Measurements from ENCODE around the gene CLDN6. TPM values are rescaled to one million over a fixed set of nuclear protein-coding genes. Genes with fewer than 3 reads are reported as not detected.

Gene CLDN6
- total RNA-seq, 1 experiment from 2014 or later = 2.7 TPM

DNA sequence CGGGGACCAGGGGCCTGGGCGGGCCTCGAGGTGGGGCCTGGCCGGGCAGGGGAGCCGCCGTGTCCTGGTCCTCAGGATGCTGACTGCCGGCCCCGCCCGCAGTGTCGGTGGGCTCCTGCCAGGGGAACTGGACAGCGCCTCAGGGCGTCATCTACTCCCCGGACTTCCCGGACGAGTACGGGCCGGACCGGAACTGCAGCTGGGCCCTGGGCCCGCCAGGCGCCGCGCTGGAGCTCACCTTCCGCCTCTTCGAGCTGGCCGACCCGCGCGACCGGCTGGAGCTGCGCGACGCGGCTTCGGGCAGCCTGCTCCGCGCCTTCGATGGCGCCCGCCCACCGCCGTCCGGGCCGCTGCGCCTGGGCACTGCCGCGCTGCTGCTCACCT is 51.2 kb downstream of the CLDN6 start:
- no peak for DNase-seq (ENCODE audit: low spot score)
- in situ Hi-C loops (cut with HindIII; ENCODE audit: low sequenced_read_pairs) = no loop called here

DNA sequence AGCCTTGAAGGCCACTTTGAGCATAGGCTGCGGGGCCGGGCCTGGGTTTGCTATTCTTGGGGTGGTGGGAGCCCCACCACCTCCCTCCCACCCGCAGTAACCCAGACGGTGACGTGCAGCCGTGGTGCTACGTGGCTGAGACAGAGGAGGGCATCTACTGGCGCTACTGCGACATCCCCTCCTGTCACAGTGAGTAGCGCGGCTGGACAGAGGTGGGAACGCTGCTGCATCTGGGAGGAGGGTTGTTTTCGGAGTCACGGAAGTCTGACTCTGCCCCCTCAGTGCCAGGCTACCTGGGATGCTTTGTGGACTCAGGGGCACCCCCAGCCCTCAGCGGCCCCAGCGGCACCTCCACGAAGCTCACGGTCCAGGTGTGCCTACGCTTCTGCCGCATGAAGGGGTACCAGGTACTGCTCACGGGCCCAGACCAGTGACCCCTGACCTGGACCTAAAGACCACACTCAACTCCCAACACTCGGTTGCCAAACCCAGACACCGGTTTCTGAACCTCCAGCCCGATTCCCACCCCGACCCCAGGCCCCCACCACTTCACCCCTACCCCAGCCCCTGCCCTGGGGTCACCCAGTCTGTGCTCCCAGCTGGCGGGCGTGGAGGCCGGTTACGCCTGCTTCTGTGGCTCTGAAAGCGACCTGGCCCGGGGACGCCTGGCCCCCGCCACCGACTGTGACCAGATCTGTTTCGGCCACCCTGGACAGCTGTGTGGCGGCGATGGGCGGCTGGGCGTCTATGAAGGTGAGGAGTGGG is 51.8 kb downstream of the CLDN6 start:
- in situ Hi-C loops (cut with HindIII; ENCODE audit: low sequenced_read_pairs) = no loop called here

More for the DNA sequence above, 51.8 kb downstream of the CLDN6 start:
- no peak for DNase-seq (ENCODE audit: low spot score)

Other genes starting within 250 kb of the CLDN6 start
- 178 and 250 TPM in 2 replicates for gene ELOB, start 240.9 kb downstream of the CLDN6 start, total RNA-seq (2014; rRNA removed; shearing (Covaris generic))
- 0.07 and 10.6 TPM in 2 replicates for gene PRSS33, start 230.6 kb downstream of the CLDN6 start, total RNA-seq (2014; rRNA removed; shearing (Covaris generic))
- not detected in 2 replicates for gene PRSS41, start 219.7 kb downstream of the CLDN6 start, total RNA-seq (2014; rRNA removed; shearing (Covaris generic))
- not detected in 2 replicates for gene PRSS21, start 200.9 kb downstream of the CLDN6 start, total RNA-seq (2014; rRNA removed; shearing (Covaris generic))
- gene ZG16B, start 187.9 kb downstream of the CLDN6 start, total RNA-seq (2014; rRNA removed; shearing (Covaris generic)) = not detected in 2 replicates
- not detected in 2 replicates for gene PRSS22, start 160.0 kb downstream of the CLDN6 start, total RNA-seq (2014; rRNA removed; shearing (Covaris generic))
- 91.6 and 137 TPM in 2 replicates for gene FLYWCH2, start 135.0 kb downstream of the CLDN6 start, total RNA-seq (2014; rRNA removed; shearing (Covaris generic))
- 51.8 and 52.7 TPM in 2 replicates for gene FLYWCH1, start 106.3 kb downstream of the CLDN6 start, total RNA-seq (2014; rRNA removed; shearing (Covaris generic))
- gene KREMEN2, start 53.9 kb downstream of the CLDN6 start, total RNA-seq (2014; rRNA removed; shearing (Covaris generic)) = 64.8 and 80.7 TPM in 2 replicates
- 29.0 and 43.4 TPM in 2 replicates for gene PAQR4, start 48.8 kb downstream of the CLDN6 start, total RNA-seq (2014; rRNA removed; shearing (Covaris generic))
- 9.3 and 19.0 TPM in 2 replicates for gene PKMYT1, start 37.7 kb downstream of the CLDN6 start, total RNA-seq (2014; rRNA removed; shearing (Covaris generic))
- not detected in 2 replicates for gene CLDN9, start 5.3 kb downstream of the CLDN6 start, total RNA-seq (2014; rRNA removed; shearing (Covaris generic))
- 128 and 129 TPM in 2 replicates for gene TNFRSF12A, start 2.2 kb upstream of the CLDN6 start, total RNA-seq (2014; rRNA removed; shearing (Covaris generic))
- 55.9 and 59.3 TPM in 2 replicates for gene HCFC1R1, start 5.8 kb upstream of the CLDN6 start, total RNA-seq (2014; rRNA removed; shearing (Covaris generic))
- 106 and 120 TPM in 2 replicates for gene THOC6, start 5.9 kb upstream of the CLDN6 start, total RNA-seq (2014; rRNA removed; shearing (Covaris generic))
- gene BICDL2, start 18.8 kb upstream of the CLDN6 start, total RNA-seq (2014; rRNA removed; shearing (Covaris generic)) = 1.1 and 1.2 TPM in 2 replicates
- 0.95 and 2.9 TPM in 2 replicates for gene MMP25, start 28.4 kb upstream of the CLDN6 start, total RNA-seq (2014; rRNA removed; shearing (Covaris generic))
- gene IL32, start 47.5 kb upstream of the CLDN6 start, total RNA-seq (2014; rRNA removed; shearing (Covaris generic)) = 17.4 and 22.8 TPM in 2 replicates
- 11.2 and 17.3 TPM in 2 replicates for gene ZSCAN10, start 81.1 kb upstream of the CLDN6 start, total RNA-seq (2014; rRNA removed; shearing (Covaris generic))
- 21.3 and 27.6 TPM in 2 replicates for gene ZNF205, start 94.4 kb upstream of the CLDN6 start, total RNA-seq (2014; rRNA removed; shearing (Covaris generic))
- gene ZNF213, start 116.8 kb upstream of the CLDN6 start, total RNA-seq (2014; rRNA removed; shearing (Covaris generic)) = 0.31 and 0.61 TPM in 2 replicates
- not detected in 2 replicates for gene OR1F1, start 170.0 kb upstream of the CLDN6 start, total RNA-seq (2014; rRNA removed; shearing (Covaris generic))
- gene ZNF200, start 217.0 kb upstream of the CLDN6 start, total RNA-seq (2014; rRNA removed; shearing (Covaris generic)) = 9.8 and 10.1 TPM in 2 replicates
- not detected in 2 replicates for gene MEFV, start 238.4 kb upstream of the CLDN6 start, total RNA-seq (2014; rRNA removed; shearing (Covaris generic))